Measurements from ENCODE around the gene TMCC1.
"Not testable (repeated sequence)": the region's sequence is repeated elsewhere in the genome, so short reads cannot be mapped to it uniquely, and the experiment has no call there.

The TMCC1 gene

DNA sequence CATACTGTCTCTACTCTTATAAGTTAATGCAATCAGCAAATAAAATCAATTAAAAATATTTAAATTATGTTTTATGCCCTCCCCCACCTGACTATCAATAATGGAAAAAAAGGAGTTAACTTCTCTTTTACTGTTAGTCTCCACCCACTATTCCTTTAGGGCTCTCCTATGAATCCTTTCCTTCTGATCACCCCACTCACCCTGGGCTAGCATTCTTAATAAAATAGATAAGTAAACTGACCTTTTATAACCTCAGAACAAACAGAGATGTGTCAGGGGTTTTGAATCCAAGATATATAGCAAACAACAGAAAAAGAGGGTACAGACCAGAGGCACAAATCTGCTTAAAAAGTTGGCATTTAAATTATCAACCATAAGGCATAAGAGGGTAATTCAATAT is 171.0 kb downstream of the TMCC1 start:
- DNase-seq (ENCODE audit: low spot score): no peak

DNA sequence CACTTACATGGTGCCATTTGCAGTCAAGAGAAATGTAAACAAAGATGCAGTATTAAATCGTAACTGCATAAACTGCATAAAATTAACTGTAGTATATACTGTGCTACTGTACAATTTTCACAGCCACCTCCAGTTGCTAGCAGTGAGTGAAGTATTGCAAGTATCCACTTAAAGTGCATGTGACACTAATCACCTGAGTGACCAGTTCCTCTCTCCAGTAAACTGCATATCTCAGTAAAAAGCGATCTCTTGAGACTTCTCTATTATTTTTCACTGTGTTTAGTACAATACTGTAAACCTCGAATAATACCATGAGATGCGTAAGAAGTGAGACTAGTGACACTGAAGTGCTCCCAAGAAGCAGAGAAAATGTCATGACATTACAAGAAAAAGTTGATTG is 175.3 kb downstream of the TMCC1 start:
- DNase-seq (ENCODE audit: low spot score): no peak

DNA sequence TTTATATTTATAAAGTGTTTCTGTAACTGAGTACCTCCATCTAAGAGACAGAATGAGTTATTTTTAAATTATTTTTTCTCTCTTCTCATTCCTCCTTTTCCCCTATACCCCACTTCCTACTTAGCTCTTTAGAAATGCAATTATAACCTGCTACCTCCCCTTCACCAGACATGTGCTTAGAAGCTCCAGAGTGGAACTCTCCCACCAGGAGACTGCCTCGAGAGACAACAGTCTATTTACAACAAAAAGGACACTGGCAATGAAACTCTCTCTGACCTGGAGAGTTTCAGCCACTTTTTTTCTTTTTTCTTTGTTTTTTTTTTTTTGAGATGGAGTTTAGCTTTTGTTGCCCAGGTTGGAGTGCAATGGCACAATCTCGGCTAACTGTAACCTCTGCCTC is 177.7 kb downstream of the TMCC1 start:
- DNase-seq (ENCODE audit: low spot score): no peak

DNA sequence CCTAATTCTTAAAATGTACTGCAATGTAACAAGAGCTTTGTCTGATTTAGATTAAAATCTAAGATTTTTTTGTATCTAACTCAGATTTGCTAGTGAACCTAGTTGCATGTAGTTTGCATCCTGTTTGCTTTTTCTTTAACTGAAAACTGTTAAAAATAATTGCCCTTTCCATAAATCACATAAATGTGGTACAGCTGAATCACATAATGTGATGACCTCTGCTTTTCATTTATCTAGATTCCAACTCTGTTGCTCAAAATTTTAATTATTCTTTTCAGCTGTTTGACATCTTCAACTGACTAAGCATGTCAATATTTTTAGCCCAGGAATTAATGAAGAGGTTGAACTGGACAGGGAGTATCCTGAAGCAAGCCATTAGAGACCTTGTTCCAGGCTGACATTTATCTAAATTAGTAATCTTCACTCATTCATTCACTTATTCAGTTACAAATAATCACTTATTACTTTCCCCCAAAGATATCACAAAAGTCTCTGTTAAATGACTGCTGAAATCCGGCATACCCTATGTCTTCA is 185.1 kb downstream of the TMCC1 start:
- no peak for DNase-seq (ENCODE audit: low spot score)

- peak; percentile 15 for DNase-seq (ENCODE audit: low spot score)
Observed at GRCh38 chr3:129705274-129705673, 188.2 kb downstream of the TMCC1 start.

DNA sequence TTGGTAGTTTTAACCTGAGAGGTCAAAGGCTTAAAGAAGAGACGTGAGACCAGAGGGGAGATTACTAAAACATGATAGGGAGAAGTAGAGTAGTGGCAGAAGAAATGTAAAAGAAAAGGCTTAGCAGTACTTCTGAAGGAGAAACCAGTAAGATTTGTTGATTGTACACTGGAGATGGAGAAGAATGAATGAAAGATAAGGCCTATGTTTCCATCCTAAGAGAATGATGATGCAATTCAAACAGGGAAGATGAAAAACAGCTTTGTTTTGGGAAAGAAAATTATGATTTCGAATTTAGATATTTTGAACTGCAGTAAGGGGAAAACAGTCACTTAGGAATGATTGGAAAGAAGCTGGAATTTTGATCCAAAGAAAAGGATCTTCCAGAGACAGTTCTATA is 189.6 kb downstream of the TMCC1 start:
- no peak for DNase-seq (ENCODE audit: low spot score)

GRCh38 chr3:129702934-129703712 is 190.4 kb downstream of the TMCC1 start:
- DNase-seq (ENCODE audit: low spot score): peak; percentile 64

DNA sequence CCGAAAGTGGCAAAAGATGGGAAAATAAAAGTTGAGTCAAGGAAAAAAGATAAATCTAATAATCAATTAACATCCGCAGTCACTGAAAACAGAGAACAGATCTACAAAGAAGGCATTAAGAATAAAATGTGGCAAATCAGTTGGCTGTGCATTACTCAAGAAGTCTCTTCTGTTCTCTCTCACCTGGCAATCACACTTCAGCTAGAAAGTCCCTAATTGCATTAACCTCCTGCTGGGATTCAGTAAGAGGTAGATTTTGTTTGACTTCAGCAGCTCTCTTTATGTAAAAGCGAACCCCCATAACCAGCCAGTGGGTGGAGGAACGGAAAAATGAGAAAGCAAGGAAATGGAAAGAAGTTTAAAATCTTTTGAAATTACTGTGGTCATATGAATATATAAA is 192.3 kb downstream of the TMCC1 start:
- no peak for DNase-seq (ENCODE audit: low spot score)

- DNase-seq (ENCODE audit: low spot score): no peak
Observed at GRCh38 chr3:129699612-129700011, 193.9 kb downstream of the TMCC1 start.

GRCh38 chr3:129699199-129699598 is 194.3 kb downstream of the TMCC1 start:
- no peak for DNase-seq (ENCODE audit: low spot score)

DNA sequence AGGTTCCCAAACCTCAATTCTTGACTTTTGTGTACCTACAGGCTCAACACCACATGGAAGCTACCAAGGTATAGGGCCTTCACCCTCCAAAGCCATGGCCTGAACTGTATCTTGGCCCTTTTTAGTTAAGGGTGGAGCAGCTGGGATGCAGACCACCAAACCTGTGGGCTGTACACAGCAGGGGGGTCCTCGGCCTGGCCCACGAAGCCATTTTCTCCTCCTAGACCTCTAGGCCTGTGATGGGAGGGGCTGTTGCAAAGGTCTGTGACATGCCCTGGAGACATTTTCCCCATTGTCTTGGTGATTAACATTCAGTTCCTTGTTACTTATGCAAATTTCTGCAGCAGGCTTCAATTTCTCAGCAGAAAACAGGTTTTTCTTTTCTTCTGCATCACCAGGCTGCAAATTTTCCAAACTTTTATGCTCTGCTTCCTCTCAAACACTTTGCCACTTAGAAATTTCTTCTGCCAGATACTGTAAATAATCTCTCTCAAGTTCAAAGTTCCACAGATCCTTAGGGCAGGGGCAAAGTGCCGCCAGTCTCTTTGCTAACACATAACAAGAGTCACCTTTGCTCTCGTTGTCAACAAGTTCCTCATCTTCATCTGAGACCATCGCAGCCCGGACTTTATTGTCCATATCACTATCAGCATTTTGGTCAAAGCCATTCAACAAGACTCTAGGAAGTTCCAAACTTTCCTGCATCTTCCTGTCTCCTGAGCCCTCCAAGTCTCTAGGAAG is 196.1 kb downstream of the TMCC1 start:
- DNase-seq (ENCODE audit: low spot score): no peak

- not testable (repeated sequence) for DNase-seq (ENCODE audit: low spot score)
Observed at GRCh38 chr3:129696430-129696829, 197.1 kb downstream of the TMCC1 start.

GRCh38 chr3:129695230-129695629 is 198.3 kb downstream of the TMCC1 start:
- DNase-seq (ENCODE audit: low spot score): no peak

- DNase-seq (ENCODE audit: low spot score): peak; percentile 92
Observed at GRCh38 chr3:129694228-129694627, 199.3 kb downstream of the TMCC1 start.

DNA sequence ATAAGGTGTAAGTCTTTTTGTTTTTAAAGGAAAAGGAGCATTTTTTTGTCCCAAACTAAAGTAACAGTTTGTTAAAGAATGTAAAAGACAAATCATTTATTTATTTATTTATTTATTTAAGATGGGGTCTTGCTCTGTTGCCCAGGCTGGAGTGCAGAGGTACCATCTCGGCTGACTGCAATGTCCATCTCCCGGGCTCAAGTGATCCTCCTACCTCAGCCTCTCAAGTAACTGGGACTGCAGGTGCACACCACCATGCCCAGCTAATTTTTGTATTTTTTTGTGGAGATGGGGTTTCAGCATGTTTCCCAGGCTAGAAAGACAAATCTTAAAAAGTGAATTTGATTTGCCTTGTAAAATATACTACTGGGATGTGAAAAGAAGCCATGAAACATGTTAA is 200.8 kb downstream of the TMCC1 start:
- no peak for DNase-seq (ENCODE audit: low spot score)

- no peak for DNase-seq (ENCODE audit: low spot score)
Observed at GRCh38 chr3:129690963-129691362, 202.5 kb downstream of the TMCC1 start.

- peak; percentile 52 for DNase-seq (ENCODE audit: low spot score)
Observed at GRCh38 chr3:129690406-129690805, 203.1 kb downstream of the TMCC1 start.

GRCh38 chr3:129689036-129689435 is 204.5 kb downstream of the TMCC1 start:
- no peak for DNase-seq (ENCODE audit: low spot score)

- DNase-seq (ENCODE audit: low spot score): peak; percentile 44
Observed at GRCh38 chr3:129688271-129688895, 205.1 kb downstream of the TMCC1 start.

DNA sequence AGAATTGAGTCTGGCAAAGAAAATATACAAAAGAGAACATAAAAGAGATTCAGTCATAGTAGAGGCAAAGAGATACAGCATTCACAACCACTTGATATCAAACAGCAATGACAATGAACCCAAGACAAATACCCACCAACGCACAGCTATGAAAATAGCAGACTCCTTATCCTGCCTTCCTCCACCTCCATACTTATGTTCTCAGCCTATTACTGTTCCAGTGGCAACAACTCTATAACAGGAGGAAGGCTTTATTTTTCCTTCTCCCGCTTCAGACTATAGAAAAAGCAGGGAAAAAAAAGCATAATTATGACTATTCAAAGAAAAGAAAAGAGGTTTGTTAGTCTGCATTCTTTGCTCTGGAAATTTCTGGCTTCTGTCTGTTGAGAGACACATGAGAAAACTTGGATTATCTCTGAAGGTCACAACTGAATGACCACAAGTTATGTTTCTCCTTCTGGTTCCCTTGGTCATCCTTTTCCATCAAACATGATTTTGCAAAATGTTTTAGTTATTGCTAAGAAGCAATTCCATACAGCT is 205.9 kb downstream of the TMCC1 start:
- DNase-seq (ENCODE audit: low spot score): peak; percentile 24

- DNase-seq (ENCODE audit: low spot score): peak; percentile 41
Observed at GRCh38 chr3:129686941-129687340, 206.6 kb downstream of the TMCC1 start.

- no peak for DNase-seq (ENCODE audit: low spot score)
Observed at GRCh38 chr3:129684270-129684669, 209.2 kb downstream of the TMCC1 start.

- no peak for DNase-seq (ENCODE audit: low spot score)
Observed at GRCh38 chr3:129683201-129683600, 210.3 kb downstream of the TMCC1 start.

Measured in kidney tubule cell (primary cell).